Bronchial epithelial cell (primary cell): ENCODE measurements around the gene TMEM14C. TPM values are rescaled to one million over a fixed set of nuclear protein-coding genes. Genes with fewer than 3 reads are reported as not detected.

Source experiments
- DNase-seq: peaks from one replicate; pipeline ENCODE4 v3.0.0-alpha.2; 2010; ENCODE audit warnings: low read depth
- FAIRE-seq: peaks from 2 replicates; lab custom pipeline; 2011; peaks lifted over from hg19 to GRCh38; lab: Jason Lieb, UNC
- H3K27me3 ChIP-seq: 2 replicates; pipeline ENCODE4 v1.5.1; 2011; ENCODE audit warnings: low read length; ENCODE audit not compliant: control insufficient read depth, insufficient read depth
- H3K36me3 ChIP-seq: 2 replicates; pipeline ENCODE4 v1.5.1; 2011; ENCODE audit warnings: low read length; ENCODE audit not compliant: control insufficient read depth, insufficient read depth
- H3K4me3 ChIP-seq: 2 replicates; pipeline ENCODE4 v1.5.1; 2011; ENCODE audit warnings: mild to moderate bottlenecking, low read depth, low read length, control low read depth
- CTCF ChIP-seq: IDR thresholded peaks from 2 replicates; pipeline ENCODE4 v1.5.1; 2011; ENCODE audit warnings: mild to moderate bottlenecking, moderate library complexity, low read length, control low read depth, inconsistent platforms; ENCODE audit not compliant: insufficient read depth, severe bottlenecking
- total RNA-seq: library from RNA; depleted of rRNA; stranded (reverse); fragments of >200 nt; gene quantifications from 2 replicates; pipeline ENCODE4 v1.2.1, GENCODE V29; 2014

TMEM14C gene
- total RNA-seq, 1 donor from 2014 or later = 132 TPM

DNA sequence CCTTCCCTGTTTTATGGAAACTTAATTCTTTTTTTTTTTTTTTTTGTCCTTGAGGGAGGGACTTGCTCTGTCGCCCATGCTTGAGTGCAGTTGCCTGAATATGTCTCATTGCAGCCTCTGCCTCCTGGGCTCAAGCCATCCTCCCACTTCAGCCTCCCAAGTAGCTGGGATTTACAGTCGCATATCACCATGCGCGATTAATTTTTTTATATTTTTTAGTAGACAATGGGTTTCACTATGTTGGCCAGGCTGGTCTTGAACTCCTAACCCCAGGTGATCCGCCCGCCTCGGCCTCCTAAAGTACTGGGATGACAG, 654 bp downstream of the TMEM14C start:
- Histone ChIP-seq H3K27me3 (no peaks in the 10 kb centered on the region), H3K36me3 (peaks cover 17% of the 10 kb centered on the region), H3K4me3 (peak overlapping the region; percentile 71)
- no peak for DNase-seq
- no peak for TF ChIP-seq CTCF
- no peak for FAIRE-seq

GRCh38 chr6:10725044-10725443, 2.2 kb downstream of the TMEM14C start:
- Histone ChIP-seq H3K27me3 (no peaks in the 10 kb centered on the region), H3K4me3 (no peak overlapping the region), H3K36me3 (peaks cover 17% of the 10 kb centered on the region)
- no peak for TF ChIP-seq CTCF
- DNase-seq = no peak
- no peak for FAIRE-seq

- DNase-seq (no peak), FAIRE-seq (no peak)
- Histone ChIP-seq H3K27me3 (no peaks in the 10 kb centered on the region), H3K36me3 (peaks cover 19% of the 10 kb centered on the region), H3K4me3 (no peak overlapping the region)
- TF ChIP-seq CTCF = no peak
These were observed 2.8 kb downstream of the TMEM14C start for GRCh38 chr6:10725716-10726115.

DNA sequence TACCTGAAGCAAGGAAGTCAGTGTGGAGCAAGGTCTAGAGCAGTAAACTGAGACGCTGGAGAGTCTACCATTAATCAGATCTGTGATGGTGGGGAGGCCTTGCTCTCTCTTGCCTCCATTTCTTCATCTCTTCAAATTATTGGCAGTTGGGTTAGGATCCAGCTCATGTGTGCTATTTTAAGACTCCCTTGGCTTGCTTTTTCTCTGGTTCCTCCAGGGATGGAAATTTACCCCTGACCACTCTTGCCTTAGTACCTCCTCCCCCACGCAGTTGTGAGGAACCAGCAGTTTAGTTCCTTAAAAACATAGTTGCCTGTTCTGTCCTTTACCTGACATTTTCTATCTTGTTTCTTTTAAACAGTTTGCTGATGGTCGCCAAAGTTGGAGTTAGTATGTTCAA, 7.4 kb downstream of the TMEM14C start:
- H3K36me3 ChIP-seq = peaks cover 15% of the 10 kb centered on the region
- no peak overlapping the region for H3K4me3 ChIP-seq
- no peak for DNase-seq
- FAIRE-seq = no peak
- no peak for TF ChIP-seq CTCF
- no peaks in the 10 kb centered on the region for H3K27me3 ChIP-seq

DNA sequence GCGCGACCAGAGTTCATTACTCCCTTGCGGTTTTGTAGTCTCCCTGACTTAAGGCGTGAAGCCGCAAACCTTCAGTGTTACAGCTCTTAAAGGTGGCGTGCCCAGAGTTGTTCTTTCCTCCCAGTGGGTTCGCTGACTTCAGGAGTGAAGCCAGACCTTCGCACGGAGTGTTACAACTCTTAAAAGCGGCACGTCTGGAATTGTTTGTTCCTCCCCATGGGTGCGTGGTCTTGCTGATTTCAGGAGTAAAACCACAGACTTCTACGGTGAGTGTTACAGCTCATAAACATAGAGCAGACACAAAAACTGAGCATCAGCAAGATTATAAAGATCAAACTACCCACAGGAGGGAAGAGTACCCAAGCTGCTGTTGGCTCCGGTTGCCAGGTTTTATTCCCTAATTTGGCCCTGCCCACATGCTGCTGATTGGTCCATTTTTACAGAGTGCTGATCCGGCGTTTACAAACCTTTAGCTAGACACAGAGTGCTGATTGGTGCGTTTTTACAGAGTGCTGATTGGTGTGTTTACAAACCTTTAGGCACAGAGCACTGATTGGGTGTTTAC, 10.4 kb downstream of the TMEM14C start:
- no peak overlapping the region for H3K4me3 ChIP-seq
- DNase-seq (no peak), FAIRE-seq (no peak)
- TF ChIP-seq CTCF = no peak
- no peaks in the 10 kb centered on the region for H3K27me3 ChIP-seq
- peaks cover 5% of the 10 kb centered on the region for H3K36me3 ChIP-seq

- Histone ChIP-seq H3K36me3 (peaks cover 4% of the 10 kb centered on the region), H3K27me3 (no peaks in the 10 kb centered on the region), H3K4me3 (no peak overlapping the region)
- no peak for TF ChIP-seq CTCF
- FAIRE-seq = no peak
- peak; percentile 59 for DNase-seq
These were observed 11.0 kb downstream of the TMEM14C start for GRCh38 chr6:10733863-10734262.
